AG04450 (cell line): ENCODE results near the gene LGI4. TPM values are rescaled to one million over a fixed set of nuclear protein-coding genes. Genes with fewer than 3 reads are reported as not detected.

Source experiments
- CTCF ChIA-PET: fragments of 300-600, 350-600 bp; formaldehyde crosslinking; extraction: SDS; loops from one replicate; lab custom pipeline; 2022; ENCODE audit warnings: antibody characterized with exemption, inconsistent platforms; lab: Charles Lee
- POLR2A ChIA-PET: fragments of 350-600 bp; formaldehyde crosslinking; extraction: SDS; loops from one replicate; lab custom pipeline; 2021; ENCODE audit warnings: antibody characterized with exemption, inconsistent platforms; lab: Yijun Ruan, JAX
- DNase-seq: peaks from one replicate; pipeline ENCODE4 v3.0.0-alpha.2; 2011; ENCODE audit warnings: low read depth, low spot score
- H3K27ac ChIP-seq: one replicate; pipeline ENCODE4 v1.5.1; 2012; ENCODE audit warnings: low read depth, low read length, control low read depth
- H3K27me3 ChIP-seq: one replicate; pipeline ENCODE4 v1.6.0; 2012; ENCODE audit warnings: low read length; ENCODE audit not compliant: control insufficient read depth, insufficient read depth
- H3K4me3 ChIP-seq: 2 replicates; pipeline ENCODE4 v1.5.1; 2011; ENCODE audit warnings: mild to moderate bottlenecking, low read depth, low read length, control low read depth
- H3K9me3 ChIP-seq: 2 replicates; pipeline ENCODE4 v1.5.1; 2012; ENCODE audit warnings: low read length; ENCODE audit not compliant: control insufficient read depth, insufficient read depth
- polyA plus RNA-seq: library from polyadenylated mRNA; depleted of rRNA; stranded (reverse); fragments of >200 nt; gene quantifications from 2 replicates; pipeline ENCODE4 v1.2.3, GENCODE V29; 2011
- TF ChIP-seq, protein P1 (sequence below): IDR thresholded peaks from 2 replicates; pipeline ENCODE4 v1.5.1; 2011; ENCODE audit warnings: low read depth, low read length, control low read depth, inconsistent platforms

Gene LGI4
- polyA plus RNA-seq, 1 experiment, result 0.07 TPM

DNA sequence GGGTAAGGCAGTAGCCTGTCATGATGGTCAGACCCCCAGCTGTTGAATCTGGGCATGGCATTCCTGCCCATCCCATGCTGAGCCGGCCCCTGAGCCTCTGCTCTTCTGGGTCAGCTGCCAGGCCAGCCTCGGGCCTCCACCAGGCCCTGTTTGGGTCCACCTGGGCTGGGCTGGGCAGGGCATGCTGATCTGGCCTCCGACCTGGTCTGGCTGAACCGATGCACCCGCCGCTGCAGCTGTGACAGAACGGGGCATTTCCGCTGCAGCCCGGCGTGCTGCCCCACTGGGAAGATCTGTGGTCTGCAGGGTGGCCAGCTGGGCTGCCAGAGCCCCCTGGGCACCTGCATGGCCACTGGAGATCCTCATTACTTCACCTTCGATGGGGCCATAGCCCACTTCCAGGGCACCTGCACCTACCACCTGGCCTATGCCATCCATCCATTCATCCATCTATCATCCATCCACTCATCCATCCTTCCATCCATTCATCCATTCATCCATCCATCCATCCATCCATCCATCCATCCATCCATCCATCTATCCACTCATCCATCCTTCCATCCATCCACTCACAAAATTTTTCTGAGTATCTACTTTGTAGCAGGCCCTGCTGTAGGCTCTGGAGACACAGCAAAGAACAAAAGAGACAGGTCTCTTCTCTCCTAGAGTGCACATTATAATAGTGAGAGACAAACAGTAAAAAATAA is 40.8 kb downstream of the LGI4 start:
- CTCF ChIA-PET, result no interaction called here
- Histone ChIP-seq H3K9me3 (no peaks in the 10 kb centered on the region), H3K27me3 (peaks cover 3% of the 10 kb centered on the region), H3K27ac (no peak overlapping the region), H3K4me3 (no peak overlapping the region)
- POLR2A ChIA-PET, result no interaction called here
- TF ChIP-seq, protein P1, sequence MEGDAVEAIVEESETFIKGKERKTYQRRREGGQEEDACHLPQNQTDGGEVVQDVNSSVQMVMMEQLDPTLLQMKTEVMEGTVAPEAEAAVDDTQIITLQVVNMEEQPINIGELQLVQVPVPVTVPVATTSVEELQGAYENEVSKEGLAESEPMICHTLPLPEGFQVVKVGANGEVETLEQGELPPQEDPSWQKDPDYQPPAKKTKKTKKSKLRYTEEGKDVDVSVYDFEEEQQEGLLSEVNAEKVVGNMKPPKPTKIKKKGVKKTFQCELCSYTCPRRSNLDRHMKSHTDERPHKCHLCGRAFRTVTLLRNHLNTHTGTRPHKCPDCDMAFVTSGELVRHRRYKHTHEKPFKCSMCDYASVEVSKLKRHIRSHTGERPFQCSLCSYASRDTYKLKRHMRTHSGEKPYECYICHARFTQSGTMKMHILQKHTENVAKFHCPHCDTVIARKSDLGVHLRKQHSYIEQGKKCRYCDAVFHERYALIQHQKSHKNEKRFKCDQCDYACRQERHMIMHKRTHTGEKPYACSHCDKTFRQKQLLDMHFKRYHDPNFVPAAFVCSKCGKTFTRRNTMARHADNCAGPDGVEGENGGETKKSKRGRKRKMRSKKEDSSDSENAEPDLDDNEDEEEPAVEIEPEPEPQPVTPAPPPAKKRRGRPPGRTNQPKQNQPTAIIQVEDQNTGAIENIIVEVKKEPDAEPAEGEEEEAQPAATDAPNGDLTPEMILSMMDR, result no peak
- no peak for DNase-seq

DNA sequence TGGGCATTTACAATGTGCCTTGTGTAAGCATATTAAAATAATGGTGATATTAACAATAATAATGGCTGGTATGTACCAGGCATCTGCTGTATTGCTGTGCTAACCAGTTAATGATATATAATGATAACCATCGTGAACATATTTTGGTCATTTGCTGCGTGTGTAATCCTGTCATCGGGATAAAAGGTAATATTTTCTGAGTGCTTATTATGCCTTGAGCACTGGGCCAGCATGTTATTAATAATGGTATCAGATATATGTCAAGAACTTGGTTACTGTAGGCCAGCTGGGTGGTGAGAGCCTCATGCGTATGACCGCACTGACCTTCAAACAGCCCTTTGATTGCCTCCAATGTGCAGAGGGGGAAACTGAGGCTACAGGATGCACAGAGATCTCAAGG is 41.4 kb downstream of the LGI4 start:
- no peaks in the 10 kb centered on the region for H3K9me3 ChIP-seq
- ChIA-PET POLR2A (no interaction called here), CTCF (interaction anchor here (1.4 kb wide), 1 partner anchor 49 kb away, joined by 4 read pairs; no protein-coding TSS in a partner anchor)
- TF ChIP-seq, protein P1, result no peak
- peaks cover 3% of the 10 kb centered on the region for H3K27me3 ChIP-seq
- H3K27ac ChIP-seq, result no peak overlapping the region
- no peak overlapping the region for H3K4me3 ChIP-seq
- DNase-seq, result no peak

DNA sequence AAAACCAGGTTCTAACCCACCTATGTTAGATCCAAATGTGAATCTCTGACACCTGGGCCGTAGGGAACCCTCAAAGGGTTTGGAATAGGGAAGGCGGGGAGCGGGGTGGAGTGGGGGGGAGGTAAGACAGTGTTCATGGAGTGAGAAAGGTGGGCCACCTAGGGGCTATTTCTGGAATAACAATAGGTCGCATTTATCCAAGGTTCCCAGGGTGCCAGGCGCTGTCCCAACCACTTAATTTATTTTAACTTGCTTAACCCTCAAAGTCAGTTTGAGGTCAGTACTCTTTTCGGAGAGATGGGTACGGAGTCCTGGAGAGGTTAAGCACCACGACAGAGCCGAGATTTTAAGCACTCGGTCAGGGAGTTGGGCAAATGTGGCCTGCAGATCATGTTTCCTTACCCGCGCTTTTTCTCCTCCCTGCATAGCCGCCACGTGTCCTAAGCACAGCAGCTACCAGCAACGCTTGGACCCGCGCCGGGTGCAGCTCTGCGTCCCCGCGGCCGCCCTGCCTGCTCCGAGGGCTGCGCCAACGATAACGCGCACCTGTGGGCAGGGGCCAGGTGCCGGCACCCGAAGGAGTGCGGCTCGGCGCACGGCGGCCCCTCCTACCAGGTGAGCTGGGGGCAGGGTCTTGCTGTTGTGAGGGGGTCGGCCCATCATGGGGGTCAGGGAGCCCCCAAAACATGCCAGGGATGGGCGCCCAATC is 44.2 kb downstream of the LGI4 start:
- Histone ChIP-seq H3K27me3 (peaks cover 3% of the 10 kb centered on the region), H3K27ac (no peak overlapping the region), H3K9me3 (no peaks in the 10 kb centered on the region), H3K4me3 (0 out of 2 replicates have a peak overlapping the region, but pooled peaks have one; percentile 7)
- no peak for DNase-seq
- CTCF ChIA-PET, result interaction anchor here (0.7 to 3.5 kb wide), 13 partner anchors 10 to 118 kb away, joined by 3 to 33 read pairs (median 4); partner anchors contain the start of genes FXYD5 and LGI4
- POLR2A ChIA-PET, result no interaction called here
- TF ChIP-seq, protein P1, result peak; percentile 73

DNA sequence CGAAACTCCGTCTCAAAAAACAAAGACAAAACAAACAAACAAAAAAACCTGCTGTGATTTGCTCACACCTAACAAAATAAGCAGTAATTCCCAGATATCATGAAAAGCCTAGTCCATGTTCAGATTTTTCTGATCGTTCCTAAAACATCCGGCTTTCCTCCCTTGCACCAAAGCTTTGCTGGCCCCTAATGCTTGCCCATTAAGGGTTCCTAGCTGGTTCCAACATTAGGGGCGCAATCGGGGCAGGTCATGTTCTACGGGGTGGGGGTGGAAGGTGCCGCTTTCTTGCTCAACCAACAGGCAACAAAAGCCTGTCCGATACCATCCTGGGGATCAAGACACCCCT is 44.7 kb downstream of the LGI4 start:
- ChIA-PET POLR2A (no interaction called here), CTCF (interaction anchor here (0.6 to 3.5 kb wide), 13 partner anchors 9 to 405 kb away, joined by 3 to 33 read pairs (median 4); partner anchors contain the start of genes FXYD5 and LGI4)
- Histone ChIP-seq H3K27me3 (peaks cover 3% of the 10 kb centered on the region), H3K9me3 (no peaks in the 10 kb centered on the region), H3K4me3 (0 out of 2 replicates have a peak overlapping the region, but pooled peaks have one; percentile 7), H3K27ac (no peak overlapping the region)
- TF ChIP-seq, protein P1, result no peak
- DNase-seq, result no peak

DNA sequence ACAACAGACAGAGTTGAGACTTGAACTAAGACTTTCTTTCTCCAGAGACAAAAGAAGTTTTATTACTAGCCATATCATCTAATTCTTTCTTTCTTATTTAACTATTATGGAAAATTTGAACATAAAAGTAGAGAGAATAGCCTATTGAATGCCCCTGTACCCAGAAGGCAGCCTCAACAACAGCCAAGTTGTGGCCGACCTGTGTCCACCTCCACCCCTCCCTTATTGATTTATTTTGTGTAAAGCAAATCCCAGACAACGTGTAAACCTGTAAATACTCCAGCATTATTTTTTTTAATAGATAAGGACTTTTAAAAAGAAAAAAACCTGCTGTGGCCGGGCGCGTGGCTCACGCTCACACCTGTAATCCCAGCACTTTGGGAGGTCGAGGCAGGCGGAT is 45.3 kb downstream of the LGI4 start:
- TF ChIP-seq, protein P1, result no peak
- no peaks in the 10 kb centered on the region for H3K9me3 ChIP-seq
- CTCF ChIA-PET, result interaction anchor here (0.6 to 3.5 kb wide), 13 partner anchors 8 to 405 kb away, joined by 3 to 33 read pairs (median 4); partner anchors contain the start of genes FXYD5 and LGI4
- peaks cover 3% of the 10 kb centered on the region for H3K27me3 ChIP-seq
- POLR2A ChIA-PET, result no interaction called here
- no peak for DNase-seq
- H3K4me3 ChIP-seq, result no peak overlapping the region
- no peak overlapping the region for H3K27ac ChIP-seq
